Measurements from ENCODE around the gene SPINK4.

DNA sequence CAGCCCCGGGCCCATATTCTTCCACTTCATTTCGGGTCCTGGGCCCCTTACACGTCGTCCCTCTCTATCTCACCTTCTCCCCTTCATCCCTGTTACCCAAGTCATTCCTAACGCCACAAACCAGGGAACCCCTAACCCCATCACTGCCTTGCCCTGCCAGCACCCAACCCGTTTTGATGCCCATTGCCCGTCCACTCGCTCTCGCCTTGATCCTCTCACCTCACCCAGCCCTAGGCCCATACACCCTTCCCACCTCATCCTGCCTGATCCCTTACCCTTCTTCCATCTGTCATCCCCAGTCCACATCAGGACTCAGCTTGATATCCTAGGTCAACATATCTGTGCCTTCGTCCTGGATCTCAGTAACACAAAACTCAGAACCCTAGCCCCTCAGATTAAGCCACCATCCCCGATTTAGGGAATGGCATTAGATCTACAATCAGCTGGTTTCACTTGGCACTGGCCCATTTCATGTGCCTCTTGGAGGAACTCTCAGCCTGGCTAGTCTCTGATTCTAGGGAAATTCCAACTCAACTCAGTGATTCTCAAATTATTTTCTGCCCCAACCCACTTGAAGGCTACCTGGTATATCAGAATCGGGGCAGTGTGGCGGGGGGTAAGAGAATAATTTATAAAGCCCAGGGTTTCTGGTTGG lies 25.4 kb downstream of the SPINK4 start:
- TF ChIP-seq, protein P1, sequence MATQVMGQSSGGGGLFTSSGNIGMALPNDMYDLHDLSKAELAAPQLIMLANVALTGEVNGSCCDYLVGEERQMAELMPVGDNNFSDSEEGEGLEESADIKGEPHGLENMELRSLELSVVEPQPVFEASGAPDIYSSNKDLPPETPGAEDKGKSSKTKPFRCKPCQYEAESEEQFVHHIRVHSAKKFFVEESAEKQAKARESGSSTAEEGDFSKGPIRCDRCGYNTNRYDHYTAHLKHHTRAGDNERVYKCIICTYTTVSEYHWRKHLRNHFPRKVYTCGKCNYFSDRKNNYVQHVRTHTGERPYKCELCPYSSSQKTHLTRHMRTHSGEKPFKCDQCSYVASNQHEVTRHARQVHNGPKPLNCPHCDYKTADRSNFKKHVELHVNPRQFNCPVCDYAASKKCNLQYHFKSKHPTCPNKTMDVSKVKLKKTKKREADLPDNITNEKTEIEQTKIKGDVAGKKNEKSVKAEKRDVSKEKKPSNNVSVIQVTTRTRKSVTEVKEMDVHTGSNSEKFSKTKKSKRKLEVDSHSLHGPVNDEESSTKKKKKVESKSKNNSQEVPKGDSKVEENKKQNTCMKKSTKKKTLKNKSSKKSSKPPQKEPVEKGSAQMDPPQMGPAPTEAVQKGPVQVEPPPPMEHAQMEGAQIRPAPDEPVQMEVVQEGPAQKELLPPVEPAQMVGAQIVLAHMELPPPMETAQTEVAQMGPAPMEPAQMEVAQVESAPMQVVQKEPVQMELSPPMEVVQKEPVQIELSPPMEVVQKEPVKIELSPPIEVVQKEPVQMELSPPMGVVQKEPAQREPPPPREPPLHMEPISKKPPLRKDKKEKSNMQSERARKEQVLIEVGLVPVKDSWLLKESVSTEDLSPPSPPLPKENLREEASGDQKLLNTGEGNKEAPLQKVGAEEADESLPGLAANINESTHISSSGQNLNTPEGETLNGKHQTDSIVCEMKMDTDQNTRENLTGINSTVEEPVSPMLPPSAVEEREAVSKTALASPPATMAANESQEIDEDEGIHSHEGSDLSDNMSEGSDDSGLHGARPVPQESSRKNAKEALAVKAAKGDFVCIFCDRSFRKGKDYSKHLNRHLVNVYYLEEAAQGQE (IDR thresholded peaks at IDR 0.05; ENCODE audit: insufficient read depth in 1 of 2, low read depth in 2 of 2, low read length in 2 of 2) = no peak
- TF ChIP-seq TAF1 (IDR thresholded peaks at IDR 0.05; ENCODE audit: borderline replicate concordance, insufficient read depth, low read length) = no peak
- no peak for TF ChIP-seq SIN3A (IDR thresholded peaks at IDR 0.05; ENCODE audit: borderline replicate concordance, insufficient read depth, low read length)
- TF ChIP-seq POLR2AphosphoS5 (IDR thresholded peaks at IDR 0.05; ENCODE audit: low read depth, low read length) = no peak
- no peak for TF ChIP-seq FOXP2 (optimal IDR thresholded peaks at IDR 0.05; ENCODE audit: borderline replicate concordance, extremely low read depth, extremely low read length, insufficient read depth)
